Omental fat pad (tissue), 4 donors: Measurements from ENCODE around the gene WAS. TPM values are rescaled to one million over a fixed set of nuclear protein-coding genes. Genes with fewer than 3 reads are reported as not detected.

Experiments used
- ATAC-seq: fragments of 150-250 bp; one replicate; pipeline ENCODE4 v1.9.1; 2016; ENCODE audit warnings: mild to moderate bottlenecking, moderate library complexity; ENCODE audit not compliant: low FRiP score
- DNase-seq: peaks from one replicate; pipeline ENCODE4 v3.0.0-alpha.2; 2019; ENCODE audit warnings: low spot score
- total RNA-seq, 4 donors: library from RNA; depleted of rRNA; stranded (reverse); fragments of >200 nt; gene quantifications; one replicate each; pipeline ENCODE4 v1.1.0, GENCODE V29; 2016
- TF ChIP-seq, protein P1 (sequence below), 3 donors: fragments of 450-650 bp; IDR thresholded peaks; one replicate each; pipeline ENCODE4 v1.5.1; 2016 to 2017; ENCODE audit warnings: antibody characterized with exemption in 3 of 3, mild to moderate bottlenecking in 3 of 3, moderate library complexity in 2 of 3

The WAS gene
- total RNA-seq, 4 donors from 2014 or later, result 9.0 to 26.0 (median 21.0) TPM

DNA sequence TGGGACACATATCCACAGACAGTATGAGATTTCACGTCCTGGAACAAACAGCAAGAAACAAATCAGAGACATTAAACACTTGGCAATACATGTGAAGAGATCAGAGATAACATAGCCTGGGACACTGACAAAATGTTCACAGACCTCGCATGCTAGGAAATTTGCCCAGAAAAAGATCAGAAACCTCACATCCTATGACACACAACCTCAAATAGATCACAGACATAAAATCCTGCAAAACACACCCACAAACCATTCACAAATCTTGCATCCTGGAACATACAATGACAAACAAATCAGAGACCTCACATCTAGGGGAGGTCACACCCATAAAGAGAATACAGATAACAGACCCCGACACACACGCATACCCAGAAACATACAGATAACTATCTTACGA, 31.0 kb downstream of the WAS start:
- TF ChIP-seq, protein P1, sequence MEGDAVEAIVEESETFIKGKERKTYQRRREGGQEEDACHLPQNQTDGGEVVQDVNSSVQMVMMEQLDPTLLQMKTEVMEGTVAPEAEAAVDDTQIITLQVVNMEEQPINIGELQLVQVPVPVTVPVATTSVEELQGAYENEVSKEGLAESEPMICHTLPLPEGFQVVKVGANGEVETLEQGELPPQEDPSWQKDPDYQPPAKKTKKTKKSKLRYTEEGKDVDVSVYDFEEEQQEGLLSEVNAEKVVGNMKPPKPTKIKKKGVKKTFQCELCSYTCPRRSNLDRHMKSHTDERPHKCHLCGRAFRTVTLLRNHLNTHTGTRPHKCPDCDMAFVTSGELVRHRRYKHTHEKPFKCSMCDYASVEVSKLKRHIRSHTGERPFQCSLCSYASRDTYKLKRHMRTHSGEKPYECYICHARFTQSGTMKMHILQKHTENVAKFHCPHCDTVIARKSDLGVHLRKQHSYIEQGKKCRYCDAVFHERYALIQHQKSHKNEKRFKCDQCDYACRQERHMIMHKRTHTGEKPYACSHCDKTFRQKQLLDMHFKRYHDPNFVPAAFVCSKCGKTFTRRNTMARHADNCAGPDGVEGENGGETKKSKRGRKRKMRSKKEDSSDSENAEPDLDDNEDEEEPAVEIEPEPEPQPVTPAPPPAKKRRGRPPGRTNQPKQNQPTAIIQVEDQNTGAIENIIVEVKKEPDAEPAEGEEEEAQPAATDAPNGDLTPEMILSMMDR (IDR thresholded peaks at IDR 0.05), result no peak
- no peak for ATAC-seq
- DNase-seq, result no peak

DNA sequence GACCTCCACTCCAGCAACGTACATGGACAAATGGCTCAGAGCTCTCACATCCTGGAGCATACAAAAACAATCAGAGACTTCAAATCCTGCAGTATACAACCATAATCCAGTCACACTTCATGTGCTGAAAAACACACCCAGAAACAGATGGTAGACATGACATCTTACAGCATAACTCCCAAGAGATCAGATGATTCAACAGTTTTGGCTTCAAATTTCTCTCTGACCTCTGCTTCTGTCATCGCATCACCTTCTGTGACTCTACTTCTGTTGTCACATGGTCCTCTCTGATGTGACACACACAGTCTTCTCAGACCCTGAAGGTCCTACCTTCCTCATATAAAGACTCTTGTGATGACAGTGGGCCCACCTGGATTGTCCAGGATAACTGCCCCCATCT, 31.5 kb downstream of the WAS start:
- DNase-seq (no peak), ATAC-seq (no peak)
- TF ChIP-seq, protein P1 (IDR thresholded peaks at IDR 0.05), result no peak

DNA sequence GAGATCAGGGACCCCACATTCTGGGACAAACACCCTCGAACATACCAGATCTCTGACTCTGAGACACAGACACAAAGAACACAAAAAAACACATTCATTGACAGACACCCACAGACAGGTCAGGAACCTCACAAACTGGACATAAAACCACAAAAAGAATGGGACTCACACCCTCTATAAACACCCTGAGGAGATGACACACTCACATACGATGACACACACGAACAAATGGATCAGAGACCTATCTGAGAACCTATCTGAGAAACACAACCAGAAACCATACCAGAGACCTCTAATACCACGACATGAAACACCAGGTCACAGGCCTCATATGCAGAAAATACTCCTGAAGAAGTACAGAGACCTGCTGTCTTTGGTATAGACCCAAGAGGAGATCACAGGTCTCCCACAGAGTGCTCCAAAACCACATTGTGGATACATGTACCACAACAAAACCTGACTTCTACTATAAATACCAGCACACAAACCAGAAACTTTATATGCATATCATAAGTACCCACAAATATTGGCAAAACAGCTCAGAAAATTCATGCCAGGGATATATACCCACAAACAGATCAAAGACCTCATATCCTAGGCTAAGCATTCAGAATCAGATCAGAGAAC, 32.4 kb downstream of the WAS start:
- no peak for DNase-seq
- TF ChIP-seq, protein P1 (IDR thresholded peaks at IDR 0.05), result no peak
- ATAC-seq, result no peak

DNA sequence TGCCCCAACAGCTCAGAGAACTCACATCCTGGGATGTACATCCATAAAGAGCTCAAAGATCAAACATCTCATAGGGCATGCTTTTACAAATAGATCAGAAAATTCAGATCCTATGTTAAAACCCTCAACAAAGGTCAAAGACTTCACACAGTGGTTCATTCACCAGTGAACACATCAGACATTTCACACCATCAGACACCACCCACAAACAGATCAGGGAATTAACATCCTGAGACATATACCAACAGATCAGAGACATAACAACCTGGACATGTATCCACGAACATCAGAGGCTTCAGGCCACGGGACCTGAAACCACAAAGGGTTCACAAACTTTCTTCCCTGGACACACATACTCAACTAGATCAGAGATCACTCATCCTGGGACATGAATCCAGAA, 36.4 kb downstream of the WAS start:
- TF ChIP-seq, protein P1 (IDR thresholded peaks at IDR 0.05), result no peak
- ATAC-seq (no peak), DNase-seq (no peak)

DNA sequence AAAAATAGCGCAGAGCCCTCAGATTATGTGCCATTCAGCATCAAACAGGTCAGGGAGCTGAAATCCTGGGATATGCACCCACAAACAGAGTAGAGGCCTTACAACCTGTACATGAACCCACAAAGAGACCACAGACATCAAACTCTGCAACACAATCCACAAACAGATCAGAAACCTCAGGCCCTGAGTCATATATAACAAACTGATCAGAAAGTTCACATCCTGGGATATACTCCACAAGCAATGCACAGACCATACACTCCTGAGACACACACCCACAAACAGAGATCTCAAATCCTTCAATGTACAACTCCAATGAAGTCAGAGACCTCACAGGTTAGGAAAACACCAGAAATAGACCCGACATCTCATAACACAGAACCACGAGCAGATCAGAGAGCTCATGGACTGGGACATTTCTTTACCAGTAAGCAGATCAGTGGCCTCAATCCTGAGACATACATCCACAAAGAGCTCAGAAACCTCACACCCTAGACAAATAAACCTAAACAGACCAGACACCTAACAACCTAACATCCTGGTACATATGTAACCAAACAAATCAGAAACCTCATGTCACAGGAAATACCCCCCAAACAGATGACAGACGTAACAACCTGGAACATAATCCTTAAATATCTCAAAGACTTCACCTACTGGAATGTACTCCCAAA, 37.1 kb downstream of the WAS start:
- ATAC-seq, result no peak
- TF ChIP-seq, protein P1 (IDR thresholded peaks at IDR 0.05), result no peak
- DNase-seq, result no peak

DNA sequence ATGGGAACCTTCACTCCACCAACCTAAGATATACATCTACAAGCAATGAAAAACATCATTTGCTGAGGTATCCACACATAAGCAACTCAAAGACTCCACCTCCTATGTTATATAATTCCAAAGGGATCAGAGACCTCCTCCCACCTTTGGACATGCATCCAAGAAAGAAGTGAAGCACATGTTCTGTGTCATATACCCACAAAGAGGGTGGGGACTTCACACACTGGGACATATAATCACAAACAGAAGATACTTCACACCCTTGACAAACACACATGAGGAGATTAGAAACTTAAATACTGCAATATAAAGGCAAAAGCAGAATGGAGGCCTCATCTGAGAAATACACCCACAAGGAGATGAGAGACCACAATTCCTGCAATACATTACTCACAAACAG, 38.3 kb downstream of the WAS start:
- no peak for ATAC-seq
- TF ChIP-seq, protein P1 (IDR thresholded peaks at IDR 0.05), result no peak
- no peak for DNase-seq

DNA sequence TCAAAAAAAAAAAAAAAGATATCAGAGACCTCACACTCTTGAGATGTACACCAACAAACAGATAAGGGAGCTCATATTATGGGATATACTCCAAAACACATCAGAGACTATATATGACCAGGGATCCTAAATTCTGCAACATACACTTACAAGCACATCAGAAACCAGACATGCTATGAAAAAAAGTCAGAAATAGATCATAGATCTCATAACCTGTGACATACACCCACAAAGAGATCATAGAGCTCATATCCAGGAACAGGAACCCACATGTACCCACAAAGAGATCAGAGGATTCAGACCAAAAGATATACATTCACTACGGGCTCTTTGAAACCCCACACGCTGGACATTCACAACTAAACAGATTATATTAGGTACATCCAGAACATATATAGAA, 43.0 kb downstream of the WAS start:
- ATAC-seq (no peak), DNase-seq (no peak)
- TF ChIP-seq, protein P1 (IDR thresholded peaks at IDR 0.05), result no peak
